DMS153 treated with DMSO at 0.1 percent for 48 hours (cell line): ENCODE data around the gene CTSE.

Source experiments
- DNase-seq: peaks from one replicate; lab custom pipeline; 2025; ENCODE audit not compliant: unreplicated experiment; lab: John Stamatoyannopoulos, UW

The CTSE gene

DNA sequence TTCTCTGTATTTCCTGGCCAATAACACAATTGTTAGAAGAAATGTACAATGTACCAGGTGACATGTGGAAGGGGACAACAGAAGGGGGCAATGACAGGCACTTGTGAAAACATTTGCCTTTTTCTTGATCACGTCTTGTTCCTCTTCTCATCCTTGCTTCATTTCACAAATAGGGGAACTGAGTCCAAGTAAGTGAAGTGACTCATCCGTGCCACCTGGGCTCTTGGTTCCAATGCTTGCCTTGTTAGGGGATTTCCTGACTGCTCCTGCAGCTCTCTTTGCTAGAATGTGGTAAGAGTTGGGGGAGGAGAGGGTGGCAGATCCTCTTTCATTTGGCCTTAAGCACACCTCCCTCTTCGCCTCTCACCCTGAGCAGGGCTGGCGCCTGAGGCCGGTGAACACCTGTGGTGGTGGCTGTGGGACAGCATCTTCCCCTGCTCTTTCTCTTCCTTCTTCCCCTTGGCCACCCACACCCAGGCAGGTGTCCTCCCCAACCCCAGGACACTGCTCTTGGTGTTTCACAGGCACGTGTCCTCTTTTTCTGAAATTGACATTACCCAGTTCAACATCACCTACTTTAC lies 27.1 kb upstream of the CTSE start:
- no peak for DNase-seq

- DNase-seq, result no peak
Observed at GRCh38 chr1:206049919-206050600, 26.4 kb upstream of the CTSE start.

DNA sequence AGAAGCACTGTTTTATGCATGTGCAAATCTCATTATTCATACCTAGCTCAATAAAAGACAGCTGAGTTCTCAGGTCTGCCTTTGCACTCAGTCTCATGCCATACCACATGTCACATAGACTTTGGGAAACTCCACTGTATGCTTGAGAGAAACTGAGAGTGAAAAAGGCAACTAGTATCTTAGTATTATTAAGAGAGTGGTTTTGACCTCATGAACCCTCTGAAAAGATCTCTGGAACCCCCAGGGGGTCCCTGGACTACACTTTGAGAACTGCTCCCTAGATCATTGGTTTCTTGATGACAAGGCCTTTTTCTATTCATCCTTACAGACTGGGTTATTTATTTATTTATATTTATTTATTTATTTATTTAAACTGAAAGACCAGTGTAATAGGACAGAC lies 25.6 kb upstream of the CTSE start:
- DNase-seq, result no peak

DNA sequence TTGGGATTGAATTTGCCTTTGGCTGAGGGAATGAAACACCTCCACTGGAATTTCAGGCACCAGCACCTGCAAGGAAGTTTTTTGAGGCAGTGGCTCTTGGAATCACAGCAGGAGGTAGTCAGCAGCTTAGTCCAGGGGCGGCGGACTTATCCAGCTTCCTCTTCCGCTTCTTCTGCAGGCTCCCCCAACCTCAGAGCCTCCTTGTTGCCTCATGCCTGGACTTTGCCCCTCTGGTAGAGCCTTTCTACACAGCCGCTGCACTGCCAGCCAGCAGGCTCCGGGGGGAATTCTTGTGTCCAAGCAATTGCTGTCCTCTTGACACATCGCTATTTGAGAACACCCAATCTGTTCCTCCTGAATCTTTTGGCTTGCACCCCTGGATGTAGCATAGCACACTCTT lies 24.9 kb upstream of the CTSE start:
- DNase-seq, result no peak

DNA sequence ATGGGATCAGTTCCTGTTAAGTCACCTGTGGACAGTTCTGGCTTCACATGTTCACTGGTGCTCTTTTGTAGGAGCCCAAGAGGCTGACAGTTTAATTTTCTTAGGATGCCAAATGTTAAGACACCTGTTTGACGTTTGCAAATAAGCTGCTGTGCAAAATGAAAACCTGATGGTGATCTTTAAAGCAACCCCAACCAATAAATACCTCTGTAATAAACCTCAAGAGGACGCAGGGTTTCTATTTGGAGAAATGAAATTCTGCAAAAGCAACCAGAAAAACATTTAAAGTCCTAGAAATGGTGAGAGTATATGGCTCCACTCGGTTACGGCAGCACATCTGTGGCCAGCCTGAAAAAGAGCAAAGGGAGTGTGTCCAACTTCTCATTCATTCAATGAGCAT lies 23.6 kb upstream of the CTSE start:
- no peak for DNase-seq

GRCh38 chr1:206041640-206042039 lies 17.9 kb upstream of the CTSE start:
- no peak for DNase-seq

GRCh38 chr1:206040328-206040727 lies 16.6 kb upstream of the CTSE start:
- no peak for DNase-seq

DNA sequence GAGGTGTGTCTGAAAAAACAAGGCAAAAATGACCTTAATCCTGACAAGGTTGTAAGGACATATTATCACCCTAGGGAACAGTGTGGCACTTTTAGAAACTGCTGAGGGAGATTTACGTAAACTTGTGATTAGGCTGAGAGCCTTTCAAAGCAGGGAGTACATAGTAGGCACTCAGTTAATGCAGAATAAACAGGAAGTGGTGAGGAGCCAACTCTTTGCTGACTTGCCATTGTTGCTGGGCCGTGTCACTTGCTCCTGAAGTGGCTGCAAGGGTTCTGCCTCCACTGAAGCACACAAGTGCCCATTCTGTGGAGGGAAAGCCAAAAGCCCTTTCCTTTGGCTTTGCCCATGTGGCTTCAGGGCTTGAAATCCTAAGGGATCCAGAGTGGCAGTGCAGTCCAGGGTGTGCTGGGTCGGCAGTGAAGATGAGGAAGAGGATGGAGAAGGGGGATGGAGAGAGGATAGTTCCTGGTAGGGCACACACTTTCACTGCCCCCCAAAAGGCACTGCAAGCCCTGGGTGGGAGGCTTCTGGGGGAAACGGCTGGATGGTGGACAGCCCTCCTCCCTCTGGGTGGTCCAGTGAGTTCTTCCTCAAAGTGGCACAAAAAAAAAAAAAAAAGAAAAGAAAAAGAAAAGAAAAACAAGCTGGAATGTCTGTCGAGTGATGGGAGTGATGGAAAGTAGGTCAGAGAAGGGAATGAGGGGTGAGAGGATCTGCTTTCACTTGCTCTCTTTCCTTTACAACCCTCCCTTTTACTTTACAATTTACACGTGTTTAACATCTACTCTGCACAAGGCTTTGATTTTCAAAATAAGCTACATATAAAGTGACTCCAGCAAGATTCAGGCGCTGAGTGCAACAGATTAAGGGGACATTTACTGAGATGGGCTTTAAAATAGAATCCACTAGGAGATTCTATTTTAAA lies 15.6 kb upstream of the CTSE start:
- DNase-seq, result no peak

DNA sequence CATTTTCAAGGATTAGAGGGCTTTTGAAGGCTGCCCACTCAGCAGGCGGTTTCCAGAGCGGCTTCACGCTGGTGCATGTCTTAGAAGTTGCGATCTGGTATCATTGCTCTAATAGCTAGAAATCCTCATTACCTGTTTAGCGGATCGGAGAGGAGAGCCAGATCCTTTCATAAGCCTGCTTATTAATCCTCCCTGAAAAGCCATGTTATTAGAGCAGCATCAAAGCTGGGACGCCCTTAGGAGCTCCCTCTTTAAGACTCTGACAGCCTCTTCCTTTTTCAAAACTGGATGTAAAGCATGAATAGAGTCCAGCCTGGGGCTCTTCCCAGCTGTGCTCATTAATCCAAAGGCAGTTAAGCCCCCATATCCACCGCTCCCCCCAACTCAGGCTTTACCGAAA lies 13.9 kb upstream of the CTSE start:
- DNase-seq, result no peak

DNA sequence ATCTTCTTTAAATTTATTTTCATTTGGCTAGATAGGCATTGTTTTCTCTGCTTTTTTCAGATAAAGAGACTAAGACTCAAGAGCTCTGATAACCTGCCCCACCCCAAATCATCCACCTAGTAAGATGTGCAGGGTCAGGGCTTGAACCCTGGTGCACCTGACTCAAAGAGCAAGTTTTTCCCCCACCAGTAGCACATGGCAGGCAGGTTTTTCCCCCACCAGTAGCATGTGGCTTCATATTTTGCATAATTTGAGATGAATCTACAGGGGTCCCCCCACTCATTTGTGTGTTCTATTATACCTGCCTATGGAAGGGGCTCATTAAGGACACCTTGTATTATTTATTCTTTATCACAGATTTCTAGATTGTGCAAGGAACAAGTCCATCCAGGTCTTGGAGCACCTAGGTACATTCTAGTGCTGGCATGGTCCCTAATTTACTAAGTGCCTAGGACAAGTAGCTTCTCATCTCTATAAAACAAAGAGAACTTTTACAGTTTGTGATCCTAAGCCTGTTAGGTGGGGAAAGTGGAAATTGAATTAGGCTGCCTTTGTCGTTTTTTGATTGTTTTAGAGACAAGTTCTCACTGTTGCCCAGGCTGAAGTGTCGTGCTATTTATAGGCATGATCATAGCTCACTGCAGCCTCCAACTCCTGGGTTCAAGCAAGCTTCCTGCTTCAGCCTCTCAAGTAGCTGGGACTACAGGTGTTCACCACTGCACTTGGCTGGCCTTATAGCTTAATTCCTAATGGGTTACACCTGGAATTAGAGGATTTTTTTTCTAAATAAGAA lies 13.2 kb upstream of the CTSE start:
- no peak for DNase-seq

DNA sequence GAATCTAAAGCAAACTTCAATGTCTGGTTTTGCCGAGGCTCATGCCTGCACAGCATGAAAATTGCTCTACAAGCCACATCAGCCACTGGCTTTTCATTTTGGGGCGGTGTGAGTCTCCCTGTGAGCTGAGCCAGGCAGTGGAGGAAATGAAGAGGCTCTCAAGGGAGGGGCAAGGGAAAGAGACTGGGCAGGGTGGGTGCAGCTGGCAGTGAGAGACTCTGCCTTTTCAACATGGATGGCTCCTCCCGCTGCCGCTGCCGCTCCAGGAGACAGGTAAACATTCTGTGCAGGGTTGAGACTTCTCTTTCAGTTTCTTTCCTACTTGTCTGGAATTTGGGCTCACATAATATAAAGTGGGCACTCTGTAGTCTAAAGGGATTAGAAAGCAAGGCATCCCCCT lies 11.3 kb upstream of the CTSE start:
- DNase-seq, result peak; percentile 58

- no peak for DNase-seq
Observed at GRCh38 chr1:206032380-206033140, 8.9 kb upstream of the CTSE start.

GRCh38 chr1:206030714-206031113 lies 7.0 kb upstream of the CTSE start:
- peak; percentile 96 for DNase-seq

GRCh38 chr1:206030191-206030590 lies 6.5 kb upstream of the CTSE start:
- no peak for DNase-seq

- no peak for DNase-seq
Observed at GRCh38 chr1:206029484-206029883, 5.8 kb upstream of the CTSE start.

- DNase-seq, result no peak
Observed at GRCh38 chr1:206025283-206025820, 1.7 kb upstream of the CTSE start.

- DNase-seq, result no peak
Observed at GRCh38 chr1:206022766-206023165, 929 bp downstream of the CTSE start.

DNA sequence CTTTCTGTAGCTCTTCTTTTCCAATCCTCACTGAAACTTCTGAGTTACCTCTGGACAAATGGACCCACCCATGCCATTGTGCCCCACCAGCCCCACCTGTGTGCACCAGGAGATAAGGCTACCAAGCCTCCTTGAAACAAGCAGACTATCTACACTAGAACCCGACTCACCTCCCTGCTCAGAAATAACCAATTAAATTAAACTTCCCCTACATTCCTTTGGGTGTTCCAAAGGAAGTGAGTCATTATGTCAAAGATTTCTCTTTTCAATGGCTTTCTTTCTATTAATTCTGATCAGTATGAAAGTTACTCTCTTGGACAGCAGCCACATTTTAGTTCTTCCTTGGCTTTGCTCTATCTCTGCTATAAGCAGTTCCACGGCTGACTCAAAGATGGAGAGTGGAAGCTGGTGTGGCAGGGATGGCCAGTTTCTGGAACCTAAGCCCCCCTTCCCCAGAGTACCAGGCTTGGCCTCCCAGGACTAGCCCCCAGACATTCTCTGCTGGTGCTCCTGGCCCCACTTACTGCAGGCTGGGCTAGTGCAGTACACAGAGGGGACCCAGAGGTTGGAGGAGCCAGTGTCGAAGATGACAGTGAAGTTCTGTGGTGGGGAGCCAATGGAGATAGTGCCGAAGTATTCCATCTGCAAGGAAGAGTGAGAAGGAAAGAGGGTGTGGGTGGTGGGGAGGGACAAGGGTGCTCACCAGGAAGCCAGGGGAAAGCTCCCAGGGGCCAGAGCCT lies 1.9 kb downstream of the CTSE start:
- no peak for DNase-seq

DNA sequence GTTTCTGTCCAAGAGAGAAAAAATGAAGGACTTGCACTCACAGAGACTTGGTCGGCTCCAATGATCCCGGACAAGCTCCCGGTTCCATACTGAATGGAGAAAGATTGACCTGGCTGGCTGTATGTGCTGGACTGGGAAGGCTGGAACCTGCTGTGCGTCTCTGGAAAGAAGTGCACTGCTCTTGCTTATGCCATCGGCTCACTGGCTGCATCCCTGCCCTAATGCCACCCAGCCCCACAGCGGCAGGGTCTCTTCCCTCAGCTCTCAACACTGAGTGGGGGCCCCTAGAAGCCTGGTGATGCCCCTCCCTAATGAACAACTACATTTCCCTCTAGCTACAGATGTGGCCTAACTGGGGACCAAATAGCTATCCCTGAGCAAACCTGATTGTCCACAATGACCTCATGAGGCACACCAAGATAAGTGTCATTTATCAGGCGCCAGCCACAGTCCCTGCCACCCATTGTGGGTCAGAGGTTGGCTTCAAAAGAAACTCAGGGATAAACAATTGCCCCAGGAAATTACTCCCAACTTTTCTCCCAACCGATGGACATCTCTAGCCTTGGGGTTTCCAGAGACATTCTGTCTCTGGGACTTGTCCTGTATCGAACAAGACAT lies 2.6 kb downstream of the CTSE start:
- no peak for DNase-seq
